GM23338 (cell line): ENCODE results near the gene RNF19B. TPM values are rescaled to one million over a fixed set of nuclear protein-coding genes. Genes with fewer than 3 reads are reported as not detected.
A peak's percentile ranks its signal among the peaks of the same experiment; 100 is the strongest.

ENCODE experiments used
- ATAC-seq: fragments of 200-7000 bp; cut with Tn5 transposase; 3 replicates; pipeline ENCODE4 v1.9.1; 2020
- DNase-seq: peaks from one replicate; pipeline ENCODE4 v3.0.0-alpha.2; 2015; ENCODE audit warnings: low spot score
- H2AFZ ChIP-seq: fragments of 200-600 bp; sonication (generic); 2 replicates; pipeline ENCODE4 v1.8.0; 2016; ENCODE audit warnings: antibody characterized with exemption, mild to moderate bottlenecking, moderate library complexity
- H3F3A ChIP-seq: fragments of 200-600 bp; sonication (generic); replicated peaks from 2 replicates; pipeline ENCODE4 v1.8.0; 2017; ENCODE audit warnings: antibody characterized with exemption, mixed run types, low read depth
- H3K27ac ChIP-seq: fragments of 200-600 bp; sonication (generic); 2 replicates; pipeline ENCODE4 v1.6.1; 2016; ENCODE audit warnings: low read depth
- H3K27me3 ChIP-seq: fragments of 200-600 bp; sonication (generic); 2 replicates; pipeline ENCODE4 v1.8.0; 2016; ENCODE audit warnings: mild to moderate bottlenecking, mixed run types, moderate library complexity; ENCODE audit not compliant: insufficient read depth
- H3K36me3 ChIP-seq: fragments of 200-600 bp; sonication (generic); 2 replicates; pipeline ENCODE4 v1.8.0; 2016; ENCODE audit warnings: mild to moderate bottlenecking; ENCODE audit not compliant: insufficient read depth
- H3K4me1 ChIP-seq: fragments of 200-600 bp; sonication (generic); 2 replicates; pipeline ENCODE4 v1.8.0; 2016; ENCODE audit warnings: mild to moderate bottlenecking, moderate library complexity; ENCODE audit not compliant: insufficient read depth
- H3K4me2 ChIP-seq: fragments of 200-600 bp; sonication (generic); 2 replicates; pipeline ENCODE4 v1.7.1; 2017; ENCODE audit warnings: mixed run types
- H3K4me3 ChIP-seq: fragments of 200-600 bp; sonication (generic); 2 replicates; pipeline ENCODE4 v1.6.1; 2016; ENCODE audit warnings: mixed run types
- H3K79me2 ChIP-seq: fragments of 200-600 bp; sonication (generic); replicated peaks from 2 replicates; pipeline ENCODE4 v1.8.0; 2017; ENCODE audit warnings: mild to moderate bottlenecking; ENCODE audit not compliant: insufficient read depth
- H3K9me2 ChIP-seq: fragments of 200-600 bp; sonication (generic); 2 replicates; pipeline ENCODE4 v1.8.0; 2017; ENCODE audit not compliant: insufficient read depth
- H4K20me1 ChIP-seq: fragments of 200-600 bp; sonication (generic); replicated peaks from 2 replicates; pipeline ENCODE4 v1.8.0; 2017; ENCODE audit warnings: mild to moderate bottlenecking; ENCODE audit not compliant: insufficient read depth
- H3K27ac Mint-ChIP-seq: 2 replicates; pipeline ENCODE4 v1.8.0; 2020; ENCODE audit warnings: inconsistent platforms, mild to moderate bottlenecking, moderate library complexity, mixed read lengths
- H3K27me3 Mint-ChIP-seq: 3 replicates; pipeline ENCODE4 v1.8.0; 2022; ENCODE audit warnings: low read depth, mild to moderate bottlenecking, moderate library complexity, mixed read lengths, inconsistent platforms; ENCODE audit not compliant: insufficient read depth, poor library complexity
- H3K36me3 Mint-ChIP-seq: 3 replicates; pipeline ENCODE4 v1.8.0; 2021; ENCODE audit warnings: low read depth, mild to moderate bottlenecking, inconsistent platforms, moderate library complexity, mixed read lengths
- H3K4me1 Mint-ChIP-seq: 3 replicates; pipeline ENCODE4 v1.8.0; 2020; ENCODE audit warnings: mild to moderate bottlenecking, inconsistent platforms, mixed read lengths
- H3K4me3 Mint-ChIP-seq: 3 replicates; pipeline ENCODE4 v1.8.0; 2021; ENCODE audit warnings: moderate library complexity, mild to moderate bottlenecking, inconsistent platforms, mixed read lengths
- H3K9me3 Mint-ChIP-seq: 3 replicates; pipeline ENCODE4 v1.8.0; 2020; ENCODE audit warnings: moderate library complexity, mild to moderate bottlenecking, inconsistent platforms, mixed read lengths
- JUNB ChIP-seq: IDR thresholded peaks from one replicate; pipeline ENCODE4 v1.6.1; 2016; ENCODE audit warnings: antibody characterized with exemption; ENCODE audit not compliant: unreplicated experiment
- STAT1 ChIP-seq: IDR thresholded peaks from one replicate; pipeline ENCODE4 v1.6.1; 2016; ENCODE audit warnings: antibody characterized with exemption; ENCODE audit not compliant: unreplicated experiment
- ZNF331 ChIP-seq: fragments of 250-450 bp; sonication (Bioruptor Pico); IDR thresholded peaks from 2 replicates; pipeline ENCODE4 v1.5.0; 2020; ENCODE audit warnings: low read depth, mild to moderate bottlenecking, moderate library complexity
- polyA plus RNA-seq: library from polyadenylated mRNA; unstranded; fragments of >200 nt; fragmentation: Nextera tagmentation; extraction: Ambion mirVana; gene quantifications from 2 replicates; pipeline ENCODE4 v1.2.1, GENCODE V29; 2016
- total RNA-seq: library from RNA; depleted of rRNA; stranded (reverse); fragments of >200 nt; shearing (Covaris generic); gene quantifications from 2 replicates; pipeline ENCODE4 v1.2.3, GENCODE V29; 2014
- TF ChIP-seq, protein P1 (sequence below), 2 experiments: fragments of 200-600 bp in 1 of 2; sonication (generic) in 1 of 2; conservative IDR thresholded peaks; 2 replicates each; pipeline versions ENCODE4 v1.5.1 to v1.6.1; 2016 to 2017; ENCODE audit warnings: antibody characterized with exemption in 2 of 2, low read depth in 2 of 2, mild to moderate bottlenecking in 2 of 2, moderate library complexity in 1 of 2

Gene RNF19B
- total and polyA plus RNA-seq, 2 experiments from 2014 or later = 2.9 to 11.9 TPM

DNA sequence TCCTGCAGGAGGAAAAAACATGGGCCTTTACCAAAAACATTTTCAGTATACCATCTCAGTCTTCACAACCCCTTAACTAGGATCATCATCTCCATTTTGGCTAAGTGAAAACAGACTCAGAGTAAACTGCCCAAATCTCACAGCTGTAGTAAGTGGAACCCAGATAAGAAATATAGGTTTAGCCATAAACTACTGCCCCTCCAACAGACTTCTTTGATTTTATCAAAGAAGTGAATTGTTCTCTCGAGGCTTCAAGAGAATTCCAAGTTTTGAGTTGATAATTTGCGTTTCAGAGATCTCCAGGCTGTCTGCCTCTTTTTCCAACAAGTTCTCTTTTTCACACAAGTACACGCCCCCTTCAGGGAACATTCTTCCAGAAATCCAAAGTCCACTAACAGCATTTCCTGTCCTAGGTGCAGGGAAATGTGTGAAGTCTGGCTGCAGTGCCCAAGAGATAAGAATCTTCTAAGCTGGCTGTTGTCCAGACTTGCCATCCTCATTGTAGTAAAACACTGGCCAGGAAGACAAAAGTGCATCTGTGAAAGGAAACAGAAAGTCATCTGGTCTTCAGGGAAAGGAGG lies 30.8 kb downstream of the RNF19B start:
- no peak overlapping the region for H3K4me3 ChIP-seq
- no peaks in the 10 kb centered on the region; the same call in 1 of the 2 replicates for H3F3A ChIP-seq
- H3K4me1 ChIP-seq = 0 out of 2 replicates have a peak, but pooled peaks cover 4% of the 10 kb centered on the region
- Mint-ChIP-seq H3K36me3 (peaks cover 11% of the 10 kb centered on the region), H3K4me1 (peaks cover 6% of the 10 kb centered on the region; the same call in 2 of the 3 replicates), H3K27me3 (no peaks in the 10 kb centered on the region), H3K9me3 (no peaks in the 10 kb centered on the region), H3K4me3 (no peak overlapping the region), H3K27ac (0 out of 2 replicates have a peak overlapping the region, but pooled peaks have one; percentile 47)
- ATAC-seq (peak; percentile 34), DNase-seq (peak; percentile 38)
- H3K27ac ChIP-seq = no peak overlapping the region
- no peak overlapping the region for H2AFZ ChIP-seq
- no peak for TF ChIP-seq ZNF331 (CRISPR knock-in tag)
- TF ChIP-seq, protein P1, sequence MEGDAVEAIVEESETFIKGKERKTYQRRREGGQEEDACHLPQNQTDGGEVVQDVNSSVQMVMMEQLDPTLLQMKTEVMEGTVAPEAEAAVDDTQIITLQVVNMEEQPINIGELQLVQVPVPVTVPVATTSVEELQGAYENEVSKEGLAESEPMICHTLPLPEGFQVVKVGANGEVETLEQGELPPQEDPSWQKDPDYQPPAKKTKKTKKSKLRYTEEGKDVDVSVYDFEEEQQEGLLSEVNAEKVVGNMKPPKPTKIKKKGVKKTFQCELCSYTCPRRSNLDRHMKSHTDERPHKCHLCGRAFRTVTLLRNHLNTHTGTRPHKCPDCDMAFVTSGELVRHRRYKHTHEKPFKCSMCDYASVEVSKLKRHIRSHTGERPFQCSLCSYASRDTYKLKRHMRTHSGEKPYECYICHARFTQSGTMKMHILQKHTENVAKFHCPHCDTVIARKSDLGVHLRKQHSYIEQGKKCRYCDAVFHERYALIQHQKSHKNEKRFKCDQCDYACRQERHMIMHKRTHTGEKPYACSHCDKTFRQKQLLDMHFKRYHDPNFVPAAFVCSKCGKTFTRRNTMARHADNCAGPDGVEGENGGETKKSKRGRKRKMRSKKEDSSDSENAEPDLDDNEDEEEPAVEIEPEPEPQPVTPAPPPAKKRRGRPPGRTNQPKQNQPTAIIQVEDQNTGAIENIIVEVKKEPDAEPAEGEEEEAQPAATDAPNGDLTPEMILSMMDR (conservative IDR thresholded peaks at IDR 0.05; ENCODE audit: low read depth in 2 of 2) = 0 out of 4 replicates have a peak, but pooled peaks of 1 of the 2 experiments have one; percentile 17
- 0 out of 2 replicates have a peak, but pooled peaks cover 4% of the 10 kb centered on the region for H4K20me1 ChIP-seq
- no peaks in the 10 kb centered on the region for H3K9me2 ChIP-seq
- no peaks in the 10 kb centered on the region for H3K79me2 ChIP-seq
- H3K27me3 ChIP-seq = peaks cover 14% of the 10 kb centered on the region
- no peak overlapping the region for H3K4me2 ChIP-seq
- peaks cover 9% of the 10 kb centered on the region; the same call in 1 of the 2 replicates for H3K36me3 ChIP-seq

DNA sequence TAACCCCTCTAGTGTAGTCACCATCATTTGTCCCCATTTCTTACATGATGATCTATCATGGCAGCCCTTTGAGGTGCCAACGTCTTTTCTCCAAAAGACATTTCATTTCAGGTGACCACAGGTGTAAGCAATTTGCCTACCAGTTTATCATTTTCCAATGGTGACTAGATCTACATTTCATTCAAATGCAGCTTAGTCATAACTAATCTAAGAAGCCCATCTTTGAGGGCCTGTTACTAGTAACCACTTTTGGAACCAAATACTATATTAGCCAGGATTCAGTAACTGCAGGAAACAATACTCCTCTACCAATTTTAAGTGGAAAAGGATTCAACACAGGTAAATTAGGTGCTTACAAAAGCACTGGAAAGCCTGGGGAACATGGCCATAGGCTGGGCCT lies 32.8 kb downstream of the RNF19B start:
- Histone ChIP-seq H3K9me2 (no peaks in the 10 kb centered on the region), H3K36me3 (peaks cover 9% of the 10 kb centered on the region; the same call in 1 of the 2 replicates), H2AFZ (no peak overlapping the region), H4K20me1 (0 out of 2 replicates have a peak, but pooled peaks cover 4% of the 10 kb centered on the region), H3K79me2 (no peaks in the 10 kb centered on the region), H3K27ac (no peak overlapping the region), H3F3A (peaks cover 3% of the 10 kb centered on the region; the same call in 1 of the 2 replicates), H3K4me1 (peaks cover 7% of the 10 kb centered on the region), H3K4me3 (no peak overlapping the region), H3K4me2 (no peak overlapping the region), H3K27me3 (peaks cover 34% of the 10 kb centered on the region)
- Mint-ChIP-seq H3K4me3 (no peak overlapping the region), H3K27me3 (peaks cover 9% of the 10 kb centered on the region), H3K27ac (no peak overlapping the region), H3K9me3 (peaks cover 7% of the 10 kb centered on the region; the same call in 2 of the 3 replicates), H3K4me1 (peaks cover 6% of the 10 kb centered on the region; the same call in 2 of the 3 replicates), H3K36me3 (peaks cover 2% of the 10 kb centered on the region; the same call in 2 of the 3 replicates)
- DNase-seq (no peak), ATAC-seq (no peak)
- TF ChIP-seq, protein P1 (conservative IDR thresholded peaks at IDR 0.05; ENCODE audit: low read depth in 2 of 2) = no peak
- TF ChIP-seq JUNB (no peak), STAT1 (no peak)
